Central memory CD8-positive, alpha-beta T cell (primary cell): Measurements from ENCODE around the gene PTPRG.

Experiments used
- ATAC-seq: fragments of 150-1000 bp; cut with Tn5 transposase; replicated peaks from 2 replicates; pipeline ENCODE4 v1.10.0; 2022; ENCODE audit warnings: mild to moderate bottlenecking, moderate FRiP score, moderate number of reproducible peaks; ENCODE audit not compliant: poor library complexity, severe bottlenecking; ENCODE audit errors: extremely low read depth
- DNase-seq, 2 donors: peaks; one replicate each; pipeline ENCODE4 v3.0.0; 2021; ENCODE audit warnings: low spot score in 2 of 2
- H3K27ac Mint-ChIP-seq: one replicate; pipeline ENCODE4 v1.8.0; 2022; ENCODE audit warnings: low read depth, mild to moderate bottlenecking, moderate library complexity, mixed read lengths
- H3K27me3 Mint-ChIP-seq: one replicate; pipeline ENCODE4 v1.8.0; 2022; ENCODE audit warnings: mixed read lengths
- H3K36me3 Mint-ChIP-seq: one replicate; pipeline ENCODE4 v1.8.0; 2022; ENCODE audit warnings: mild to moderate bottlenecking, moderate library complexity, mixed read lengths; ENCODE audit not compliant: insufficient read depth
- H3K4me1 Mint-ChIP-seq: one replicate; pipeline ENCODE4 v1.8.0; 2022; ENCODE audit warnings: mixed read lengths
- H3K4me3 Mint-ChIP-seq: one replicate; pipeline ENCODE4 v1.8.0; 2022; ENCODE audit warnings: mild to moderate bottlenecking, moderate library complexity, mixed read lengths
- H3K9me3 Mint-ChIP-seq: one replicate; pipeline ENCODE4 v1.8.0; 2022; ENCODE audit warnings: mixed read lengths

The PTPRG gene

GRCh38 chr3:62295571-62295970 lies 734.2 kb downstream of the PTPRG start:
- no peaks in the 10 kb centered on the region for H3K36me3 Mint-ChIP-seq
- no peak overlapping the region for H3K4me3 Mint-ChIP-seq
- H3K9me3 Mint-ChIP-seq: no peaks in the 10 kb centered on the region
- no peaks in the 10 kb centered on the region for H3K27me3 Mint-ChIP-seq
- no peak overlapping the region for H3K27ac Mint-ChIP-seq
- H3K4me1 Mint-ChIP-seq: no peaks in the 10 kb centered on the region
- no peak for ATAC-seq
- DNase-seq: no peak

GRCh38 chr3:62300617-62301016 lies 739.2 kb downstream of the PTPRG start:
- Mint-ChIP-seq H3K27me3 (no peaks in the 10 kb centered on the region), H3K9me3 (peaks cover 13% of the 10 kb centered on the region), H3K27ac (no peak overlapping the region), H3K4me1 (no peaks in the 10 kb centered on the region), H3K4me3 (no peak overlapping the region), H3K36me3 (no peaks in the 10 kb centered on the region)
- no peak for ATAC-seq
- DNase-seq: no peak

GRCh38 chr3:62312201-62312600 lies 750.8 kb downstream of the PTPRG start:
- no peak overlapping the region for H3K4me3 Mint-ChIP-seq
- H3K27ac Mint-ChIP-seq: no peak overlapping the region
- ATAC-seq: no peak

DNA sequence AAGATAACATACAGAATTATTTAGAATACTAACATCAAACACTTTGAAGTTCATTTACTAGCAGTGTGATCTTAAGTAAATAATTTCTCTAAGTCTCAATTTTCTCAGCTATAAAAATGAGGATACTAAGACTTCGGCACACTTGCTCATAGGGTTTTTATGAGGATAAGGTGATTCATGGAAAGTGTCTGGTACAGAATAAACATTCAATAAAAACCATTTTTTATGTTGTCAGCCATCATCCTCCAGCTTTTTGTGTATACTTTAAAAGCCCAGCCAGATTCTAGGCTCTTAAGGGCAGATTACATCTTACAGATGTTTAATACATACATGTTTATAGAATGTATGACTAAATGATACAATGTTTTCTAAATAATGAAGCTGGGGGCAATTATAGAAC lies 755.2 kb downstream of the PTPRG start:
- Mint-ChIP-seq H3K27me3 (peaks cover 10% of the 10 kb centered on the region), H3K4me3 (no peak overlapping the region), H3K9me3 (peaks cover 18% of the 10 kb centered on the region), H3K27ac (no peak overlapping the region), H3K4me1 (peaks cover 10% of the 10 kb centered on the region), H3K36me3 (peaks cover 7% of the 10 kb centered on the region)
- DNase-seq: no peak
- ATAC-seq: no peak

More at GRCh38 chr3:62312201-62312600, 750.8 kb downstream of the PTPRG start:
- H3K9me3 Mint-ChIP-seq: no peaks in the 10 kb centered on the region
- no peak for DNase-seq
- no peaks in the 10 kb centered on the region for H3K4me1 Mint-ChIP-seq
- peaks cover 10% of the 10 kb centered on the region for H3K27me3 Mint-ChIP-seq
- no peaks in the 10 kb centered on the region for H3K36me3 Mint-ChIP-seq

GRCh38 chr3:62318365-62318751 lies 757.0 kb downstream of the PTPRG start:
- Mint-ChIP-seq H3K27me3 (peaks cover 10% of the 10 kb centered on the region), H3K9me3 (peaks cover 18% of the 10 kb centered on the region), H3K4me3 (peak overlapping the region; percentile 85), H3K27ac (peak overlapping the region; percentile 92), H3K36me3 (peaks cover 7% of the 10 kb centered on the region), H3K4me1 (peaks cover 10% of the 10 kb centered on the region)
- DNase-seq (no peak), ATAC-seq (no peak)

- Mint-ChIP-seq H3K36me3 (peaks cover 7% of the 10 kb centered on the region), H3K9me3 (peaks cover 18% of the 10 kb centered on the region), H3K4me3 (peak overlapping the region; percentile 85), H3K27ac (peak overlapping the region; percentile 92), H3K27me3 (peaks cover 10% of the 10 kb centered on the region), H3K4me1 (peaks cover 10% of the 10 kb centered on the region)
- DNase-seq: peak; percentile 16 to 20
- ATAC-seq: peak; percentile 82
Measured at GRCh38 chr3:62318752-62319569, 757.6 kb downstream of the PTPRG start.

DNA sequence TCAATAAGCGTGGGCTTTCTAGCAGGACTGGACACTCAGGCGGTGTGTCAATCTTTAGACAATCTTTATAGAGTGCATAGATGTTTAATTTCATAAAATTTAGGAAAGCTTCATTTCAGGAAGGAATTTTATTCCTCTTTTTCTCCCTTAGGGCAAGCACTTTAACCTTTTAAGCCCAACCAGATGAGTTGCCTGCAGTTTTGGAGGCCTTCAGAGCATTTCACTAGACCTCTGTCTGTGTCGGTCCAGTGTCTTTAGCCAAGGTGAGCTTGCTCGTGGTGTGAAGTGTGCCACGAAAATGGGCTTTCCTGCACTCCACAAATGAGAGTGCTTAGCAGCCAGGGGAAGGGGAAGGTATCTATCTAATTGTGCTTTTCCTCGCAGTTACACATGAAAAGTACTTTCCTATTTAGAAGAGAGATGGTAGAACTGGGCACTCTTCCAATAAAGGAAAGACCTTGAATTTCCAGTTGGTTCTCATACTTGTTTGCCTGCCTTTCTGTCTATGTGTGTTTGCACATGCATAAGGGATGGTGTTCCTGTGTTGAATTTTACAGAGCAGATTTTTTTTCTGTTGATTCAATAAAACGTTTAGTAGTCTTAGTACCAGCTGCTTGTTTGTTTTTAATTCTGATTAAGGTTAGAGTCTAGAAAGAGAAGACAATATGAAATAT lies 758.3 kb downstream of the PTPRG start:
- Mint-ChIP-seq H3K36me3 (peaks cover 7% of the 10 kb centered on the region), H3K27ac (peak overlapping the region; percentile 92), H3K9me3 (peaks cover 18% of the 10 kb centered on the region), H3K4me1 (peaks cover 10% of the 10 kb centered on the region), H3K27me3 (peaks cover 5% of the 10 kb centered on the region), H3K4me3 (peak overlapping the region; percentile 85)
- no peak for ATAC-seq
- DNase-seq: no peak

DNA sequence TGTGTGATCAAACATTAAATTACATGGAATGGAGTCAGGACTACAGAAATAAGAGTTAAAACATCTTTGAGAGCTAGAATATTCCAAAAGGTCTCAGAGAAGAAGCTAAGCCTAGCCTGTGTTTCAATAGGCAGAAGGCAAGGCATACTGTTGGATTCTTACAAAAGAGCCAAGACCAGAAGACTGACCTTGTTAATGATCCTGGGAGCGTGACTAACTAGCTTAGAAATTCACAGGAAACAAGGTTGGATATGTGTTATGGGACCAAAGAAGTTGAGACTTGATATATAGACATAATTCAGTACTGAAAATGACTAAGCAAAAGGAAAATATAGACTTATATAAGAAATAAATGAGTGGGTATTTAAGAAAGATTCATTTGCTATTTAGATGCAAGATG lies 761.9 kb downstream of the PTPRG start:
- DNase-seq: no peak
- Mint-ChIP-seq H3K27ac (no peak overlapping the region), H3K4me3 (no peak overlapping the region), H3K9me3 (peaks cover 12% of the 10 kb centered on the region), H3K27me3 (no peaks in the 10 kb centered on the region), H3K36me3 (peaks cover 7% of the 10 kb centered on the region), H3K4me1 (peaks cover 10% of the 10 kb centered on the region)
- ATAC-seq: no peak

GRCh38 chr3:62325896-62326295 lies 764.5 kb downstream of the PTPRG start:
- no peaks in the 10 kb centered on the region for H3K27me3 Mint-ChIP-seq
- no peak overlapping the region for H3K27ac Mint-ChIP-seq
- ATAC-seq (no peak), DNase-seq (no peak)
- H3K4me3 Mint-ChIP-seq: no peak overlapping the region
- H3K4me1 Mint-ChIP-seq: no peaks in the 10 kb centered on the region
- H3K9me3 Mint-ChIP-seq: peaks cover 2% of the 10 kb centered on the region
- no peaks in the 10 kb centered on the region for H3K36me3 Mint-ChIP-seq

DNA sequence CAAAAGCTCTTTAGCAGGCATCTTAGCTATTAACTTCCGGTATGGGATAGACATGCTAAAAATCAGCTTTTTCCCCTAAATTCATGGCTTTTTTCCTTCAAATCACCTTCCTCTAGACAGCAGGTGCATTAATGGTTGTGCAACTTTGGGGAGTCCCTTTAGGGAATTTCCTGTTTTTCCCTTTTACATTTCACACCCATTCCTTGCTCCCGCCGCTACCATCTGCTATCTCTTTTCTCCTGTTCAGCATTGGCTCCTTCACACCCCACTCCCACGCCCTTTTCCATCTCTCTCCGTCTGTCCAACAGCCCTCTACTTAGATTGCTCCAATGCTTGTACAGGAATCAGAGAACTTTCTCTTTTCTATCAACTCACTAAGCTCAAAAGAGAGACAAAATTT lies 768.6 kb downstream of the PTPRG start:
- Mint-ChIP-seq H3K4me1 (no peaks in the 10 kb centered on the region), H3K36me3 (no peaks in the 10 kb centered on the region), H3K9me3 (no peaks in the 10 kb centered on the region), H3K27ac (no peak overlapping the region), H3K4me3 (no peak overlapping the region), H3K27me3 (no peaks in the 10 kb centered on the region)
- ATAC-seq: no peak
- DNase-seq: no peak

- DNase-seq (no peak), ATAC-seq (no peak)
- H3K9me3 Mint-ChIP-seq: no peaks in the 10 kb centered on the region
- no peak overlapping the region for H3K4me3 Mint-ChIP-seq
- no peaks in the 10 kb centered on the region for H3K27me3 Mint-ChIP-seq
- H3K27ac Mint-ChIP-seq: no peak overlapping the region
- H3K4me1 Mint-ChIP-seq: no peaks in the 10 kb centered on the region
- H3K36me3 Mint-ChIP-seq: no peaks in the 10 kb centered on the region
Measured at GRCh38 chr3:62332017-62332416, 770.6 kb downstream of the PTPRG start.

GRCh38 chr3:62332835-62333244 lies 771.5 kb downstream of the PTPRG start:
- H3K36me3 Mint-ChIP-seq: no peaks in the 10 kb centered on the region
- H3K4me3 Mint-ChIP-seq: no peak overlapping the region
- H3K4me1 Mint-ChIP-seq: no peaks in the 10 kb centered on the region
- no peak for ATAC-seq
- no peaks in the 10 kb centered on the region for H3K27me3 Mint-ChIP-seq
- DNase-seq: no peak
- no peak overlapping the region for H3K27ac Mint-ChIP-seq
- H3K9me3 Mint-ChIP-seq: no peaks in the 10 kb centered on the region

GRCh38 chr3:62335196-62335595 lies 773.8 kb downstream of the PTPRG start:
- no peak for DNase-seq
- ATAC-seq: no peak
- Mint-ChIP-seq H3K4me3 (no peak overlapping the region), H3K27ac (no peak overlapping the region), H3K4me1 (no peaks in the 10 kb centered on the region), H3K36me3 (no peaks in the 10 kb centered on the region), H3K9me3 (no peaks in the 10 kb centered on the region), H3K27me3 (no peaks in the 10 kb centered on the region)
